Panc1 (cell line): ENCODE measurements around the gene FBXO46. TPM values are rescaled to one million over a fixed set of nuclear protein-coding genes. Genes with fewer than 3 reads are reported as not detected.
A peak's percentile ranks its signal among the peaks of the same experiment; 100 is the strongest.

ENCODE experiments used
- ATAC-seq: fragments of 200-7000 bp; cut with Tn5 transposase; 2 replicates; pipeline ENCODE4 v1.9.1; 2020; ENCODE audit warnings: mild to moderate bottlenecking, moderate library complexity
- BruUV-seq: library from RNA; stranded (reverse); fragments of 400-500 nt; replicated peaks from 2 replicates; lab custom pipeline; 2021; lab: Mats Ljungman, UMichigan
- CTCF ChIA-PET: fragments of 300-600 bp; sonication (Branson Sonifier 250); formaldehyde crosslinking; loops from one replicate; lab custom pipeline; 2022; ENCODE audit warnings: antibody characterized with exemption; lab: Charles Lee
- POLR2A ChIA-PET: fragments of 300-600 bp; sonication (Branson Sonifier 250); formaldehyde crosslinking; loops from one replicate; lab custom pipeline; 2022; ENCODE audit warnings: antibody characterized with exemption; lab: Charles Lee
- DNase-seq: peaks from one replicate; pipeline ENCODE4 v3.0.0-alpha.2; 2010; ENCODE audit warnings: low read depth, low spot score
- H3K27ac ChIP-seq: 2 replicates; pipeline ENCODE4 v1.5.1; 2011; ENCODE audit warnings: mild to moderate bottlenecking, low read length, inconsistent platforms
- H3K27me3 ChIP-seq: fragments of 200-500 bp; sonication (Bioruptor generic); 2 replicates; pipeline ENCODE4 v1.6.0; 2014; ENCODE audit warnings: low read length, inconsistent platforms; ENCODE audit not compliant: control insufficient read depth, insufficient read depth
- H3K36me3 ChIP-seq: fragments of 200-500 bp; sonication (Bioruptor generic); 2 replicates; pipeline ENCODE4 v1.5.1; 2014; ENCODE audit warnings: inconsistent platforms, mild to moderate bottlenecking, low read length, moderate library complexity; ENCODE audit not compliant: control insufficient read depth, insufficient read depth
- H3K4me1 ChIP-seq: 2 replicates; pipeline ENCODE4 v1.5.1; 2011; ENCODE audit warnings: inconsistent platforms, mild to moderate bottlenecking, low read length, moderate library complexity; ENCODE audit not compliant: control insufficient read depth, insufficient read depth
- H3K4me3 ChIP-seq, 2 experiments: 2 replicates each; pipeline ENCODE4 v1.5.1; 2011 to 2012; ENCODE audit warnings: low read depth in 2 of 2, low read length in 2 of 2, mild to moderate bottlenecking in 2 of 2, inconsistent platforms in 1 of 2, moderate library complexity in 1 of 2
- H3K9me3 ChIP-seq: fragments of 200-500 bp; sonication (Bioruptor generic); 2 replicates; pipeline ENCODE4 v1.5.1; 2014; ENCODE audit warnings: low read depth, mild to moderate bottlenecking, inconsistent platforms, low read length, moderate library complexity; ENCODE audit not compliant: control insufficient read depth, insufficient read depth
- POLR2AphosphoS5 ChIP-seq: IDR thresholded peaks from 2 replicates; pipeline ENCODE4 v1.6.1; 2012; ENCODE audit warnings: mild to moderate bottlenecking, low read depth, low read length, moderate library complexity
- SIN3A ChIP-seq: IDR thresholded peaks from 2 replicates; pipeline ENCODE4 v1.6.1; 2012; ENCODE audit warnings: low read depth, mild to moderate bottlenecking, low read length, moderate library complexity, borderline replicate concordance; ENCODE audit not compliant: insufficient read depth
- TCF7L2 ChIP-seq: IDR thresholded peaks from 2 replicates; pipeline ENCODE4 v1.6.1; 2011; ENCODE audit warnings: mild to moderate bottlenecking, low read depth, low read length, inconsistent platforms
- in situ Hi-C: cut with HindIII; loops from 2 replicates; pipeline ENCODE4 v1.10.0; 2016; ENCODE audit warnings: low sequenced_read_pairs, low pct_unique_long_range_greater_than_20kb
- intact Hi-C: fragments of 100-400 bp; cut with micrococcal nuclease; formaldehyde crosslinking; loops from one replicate; pipeline ENCODE4 v1.10.0; 2022; ENCODE audit not compliant: unreplicated experiment
- total RNA-seq: library from RNA; stranded (reverse); gene quantifications from one replicate; pipeline ENCODE4 v1.2.1, GENCODE V29; 2021; ENCODE audit not compliant: unreplicated experiment
- TF ChIP-seq, protein P1 (sequence below), 2 experiments: IDR thresholded peaks; 2 replicates each; pipeline ENCODE4 v1.6.1; 2011 to 2012; ENCODE audit warnings: low read depth in 2 of 2, control low read depth in 1 of 2, low read length in 1 of 2, mild to moderate bottlenecking in 1 of 2, moderate library complexity in 1 of 2; ENCODE audit not compliant: insufficient read depth in 1 of 2
- TF ChIP-seq, protein P2 (sequence below): fragments of 450-650 bp; IDR thresholded peaks from 2 replicates; pipeline ENCODE4 v1.5.1; 2017; ENCODE audit warnings: mild to moderate bottlenecking

The FBXO46 gene
- total RNA-seq, 1 experiment from 2014 or later = 25.1 TPM

DNA sequence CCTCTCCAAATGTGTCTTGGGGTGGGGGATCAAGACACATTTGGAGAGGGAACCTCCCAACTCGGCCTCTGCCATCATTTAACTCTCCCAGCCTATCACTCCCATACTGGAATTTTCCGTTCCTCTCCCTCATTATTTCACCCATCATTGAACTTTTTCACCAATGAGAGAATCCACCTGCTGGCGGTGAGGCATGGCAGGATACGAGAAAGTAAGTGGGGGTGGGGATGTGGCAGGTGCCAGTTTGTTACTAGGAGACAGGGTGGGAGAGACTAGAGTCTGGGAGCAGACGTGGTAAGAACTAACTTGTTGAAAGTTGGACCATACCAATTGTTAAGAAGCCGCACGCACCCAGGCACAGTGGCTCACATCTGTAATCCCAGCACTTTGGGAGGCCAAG is 55.8 kb downstream of the FBXO46 start:
- H3K4me1 ChIP-seq = peaks cover 4% of the 10 kb centered on the region; the same call in 1 of the 2 replicates
- ChIA-PET POLR2A (no interaction called here), CTCF (no interaction called here)
- no peaks in the 10 kb centered on the region for H3K9me3 ChIP-seq
- intact Hi-C loops (no loop called here), in situ Hi-C loops (no loop called here)
- ATAC-seq (no peak), DNase-seq (no peak)
- no peak overlapping the region for H3K4me3 ChIP-seq
- no peaks in the 10 kb centered on the region for H3K27me3 ChIP-seq
- TF ChIP-seq SIN3A = no peak
- TF ChIP-seq, protein P1, sequence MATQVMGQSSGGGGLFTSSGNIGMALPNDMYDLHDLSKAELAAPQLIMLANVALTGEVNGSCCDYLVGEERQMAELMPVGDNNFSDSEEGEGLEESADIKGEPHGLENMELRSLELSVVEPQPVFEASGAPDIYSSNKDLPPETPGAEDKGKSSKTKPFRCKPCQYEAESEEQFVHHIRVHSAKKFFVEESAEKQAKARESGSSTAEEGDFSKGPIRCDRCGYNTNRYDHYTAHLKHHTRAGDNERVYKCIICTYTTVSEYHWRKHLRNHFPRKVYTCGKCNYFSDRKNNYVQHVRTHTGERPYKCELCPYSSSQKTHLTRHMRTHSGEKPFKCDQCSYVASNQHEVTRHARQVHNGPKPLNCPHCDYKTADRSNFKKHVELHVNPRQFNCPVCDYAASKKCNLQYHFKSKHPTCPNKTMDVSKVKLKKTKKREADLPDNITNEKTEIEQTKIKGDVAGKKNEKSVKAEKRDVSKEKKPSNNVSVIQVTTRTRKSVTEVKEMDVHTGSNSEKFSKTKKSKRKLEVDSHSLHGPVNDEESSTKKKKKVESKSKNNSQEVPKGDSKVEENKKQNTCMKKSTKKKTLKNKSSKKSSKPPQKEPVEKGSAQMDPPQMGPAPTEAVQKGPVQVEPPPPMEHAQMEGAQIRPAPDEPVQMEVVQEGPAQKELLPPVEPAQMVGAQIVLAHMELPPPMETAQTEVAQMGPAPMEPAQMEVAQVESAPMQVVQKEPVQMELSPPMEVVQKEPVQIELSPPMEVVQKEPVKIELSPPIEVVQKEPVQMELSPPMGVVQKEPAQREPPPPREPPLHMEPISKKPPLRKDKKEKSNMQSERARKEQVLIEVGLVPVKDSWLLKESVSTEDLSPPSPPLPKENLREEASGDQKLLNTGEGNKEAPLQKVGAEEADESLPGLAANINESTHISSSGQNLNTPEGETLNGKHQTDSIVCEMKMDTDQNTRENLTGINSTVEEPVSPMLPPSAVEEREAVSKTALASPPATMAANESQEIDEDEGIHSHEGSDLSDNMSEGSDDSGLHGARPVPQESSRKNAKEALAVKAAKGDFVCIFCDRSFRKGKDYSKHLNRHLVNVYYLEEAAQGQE (IDR thresholded peaks at IDR 0.05; ENCODE audit: insufficient read depth in 1 of 2, low read depth in 2 of 2, low read length in 1 of 2) = no peak
- no peak for TF ChIP-seq TCF7L2
- TF ChIP-seq, protein P2, sequence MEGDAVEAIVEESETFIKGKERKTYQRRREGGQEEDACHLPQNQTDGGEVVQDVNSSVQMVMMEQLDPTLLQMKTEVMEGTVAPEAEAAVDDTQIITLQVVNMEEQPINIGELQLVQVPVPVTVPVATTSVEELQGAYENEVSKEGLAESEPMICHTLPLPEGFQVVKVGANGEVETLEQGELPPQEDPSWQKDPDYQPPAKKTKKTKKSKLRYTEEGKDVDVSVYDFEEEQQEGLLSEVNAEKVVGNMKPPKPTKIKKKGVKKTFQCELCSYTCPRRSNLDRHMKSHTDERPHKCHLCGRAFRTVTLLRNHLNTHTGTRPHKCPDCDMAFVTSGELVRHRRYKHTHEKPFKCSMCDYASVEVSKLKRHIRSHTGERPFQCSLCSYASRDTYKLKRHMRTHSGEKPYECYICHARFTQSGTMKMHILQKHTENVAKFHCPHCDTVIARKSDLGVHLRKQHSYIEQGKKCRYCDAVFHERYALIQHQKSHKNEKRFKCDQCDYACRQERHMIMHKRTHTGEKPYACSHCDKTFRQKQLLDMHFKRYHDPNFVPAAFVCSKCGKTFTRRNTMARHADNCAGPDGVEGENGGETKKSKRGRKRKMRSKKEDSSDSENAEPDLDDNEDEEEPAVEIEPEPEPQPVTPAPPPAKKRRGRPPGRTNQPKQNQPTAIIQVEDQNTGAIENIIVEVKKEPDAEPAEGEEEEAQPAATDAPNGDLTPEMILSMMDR = no peak
- TF ChIP-seq POLR2AphosphoS5 = no peak
- BruUV-seq = no TSS peak
- H3K27ac ChIP-seq = no peak overlapping the region
- H3K36me3 ChIP-seq = no peaks in the 10 kb centered on the region; the same call in 1 of the 2 replicates

DNA sequence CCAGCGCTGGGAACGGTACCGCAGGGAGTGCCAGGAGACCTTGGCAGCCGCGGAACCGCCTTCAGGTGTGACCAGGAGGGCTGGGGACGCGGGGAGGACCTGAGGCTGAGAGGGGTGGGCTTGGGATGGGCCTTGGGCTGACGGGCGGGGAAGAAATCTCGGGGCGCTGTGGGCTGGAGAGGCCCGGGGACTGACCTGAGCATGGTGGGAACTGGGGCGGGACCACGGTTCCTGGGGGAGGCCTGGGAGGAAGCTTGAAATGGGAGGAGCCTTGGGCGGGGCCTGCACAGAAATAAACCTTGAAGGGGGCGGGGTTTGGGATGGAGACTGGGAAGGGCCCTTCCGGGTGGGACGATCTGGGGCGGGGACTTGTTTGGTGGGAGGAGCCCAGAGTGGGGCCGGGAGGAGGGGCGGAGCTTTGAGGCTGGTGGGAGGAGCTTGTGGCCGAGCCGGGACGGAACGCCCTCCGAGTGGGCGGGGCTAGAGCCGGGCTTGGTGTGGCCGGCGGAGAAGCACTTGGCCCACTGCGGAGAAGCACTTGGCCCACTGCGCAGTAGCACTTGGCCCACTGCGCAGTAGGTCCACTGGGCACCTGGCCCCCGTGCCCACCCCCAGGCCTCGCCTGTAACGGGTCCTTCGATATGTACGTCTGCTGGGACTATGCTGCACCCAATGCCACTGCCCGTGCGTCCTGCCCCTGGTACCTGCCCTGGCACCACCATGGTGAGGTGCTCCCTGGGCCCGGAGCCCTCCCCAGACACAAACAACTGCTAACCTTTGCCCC is 59.8 kb downstream of the FBXO46 start:
- Histone ChIP-seq H3K4me1 (no peaks in the 10 kb centered on the region), H3K4me3 (peak overlapping the region; percentile 20 to 44), H3K9me3 (no peaks in the 10 kb centered on the region), H3K36me3 (no peaks in the 10 kb centered on the region; the same call in 1 of the 2 replicates), H3K27ac (no peak overlapping the region), H3K27me3 (no peaks in the 10 kb centered on the region)
- ChIA-PET POLR2A (no interaction called here), CTCF (interaction anchor here (0.7 kb wide), 2 partner anchors 21 to 84 kb away, joined by 3 read pairs; partner anchors contain the start of genes QPCTL and SNRPD2)
- TF ChIP-seq SIN3A = no peak
- TF ChIP-seq, protein P1 (IDR thresholded peaks at IDR 0.05; ENCODE audit: insufficient read depth in 1 of 2, low read depth in 2 of 2, low read length in 1 of 2) = no peak
- TF ChIP-seq, protein P2 = no peak
- no peak for TF ChIP-seq TCF7L2
- no peak for TF ChIP-seq POLR2AphosphoS5
- ATAC-seq (peak; percentile 71), DNase-seq (no peak)
- BruUV-seq = no TSS peak
- in situ Hi-C loops (no loop called here), intact Hi-C loops (no loop called here)
